Endothelial cell of umbilical vein (primary cell): ENCODE results near the gene WDR74. TPM values are rescaled to one million over a fixed set of nuclear protein-coding genes. Genes with fewer than 3 reads are reported as not detected.

Experiments used
- BruUV-seq: library from RNA; stranded (reverse); fragments of 400-500 nt; replicated peaks from 2 replicates; lab custom pipeline; 2021; lab: Mats Ljungman, UMichigan
- CTCF ChIA-PET: fragments of 300-600, 350-600 bp; sonication (Branson Sonifier 250); formaldehyde crosslinking; loops from one replicate; lab custom pipeline; 2021; ENCODE audit warnings: antibody characterized with exemption, inconsistent platforms; lab: Charles Lee
- POLR2A ChIA-PET: fragments of 300-600, 350-600 bp; sonication (Branson Sonifier 250); formaldehyde crosslinking; loops from one replicate; lab custom pipeline; 2021; ENCODE audit warnings: antibody characterized with exemption, inconsistent platforms; lab: Charles Lee
- DNase-seq: peaks from one replicate; pipeline ENCODE4 v3.0.0-alpha.2; 2011; ENCODE audit warnings: low read depth, low spot score
- FAIRE-seq: peaks from 2 replicates; lab custom pipeline; 2011; peaks lifted over from hg19 to GRCh38; lab: Jason Lieb, UNC
- H2AFZ ChIP-seq: 2 replicates; pipeline ENCODE4 v1.6.0; 2012; ENCODE audit warnings: low read depth, low read length, control low read depth, inconsistent platforms
- H3K27ac ChIP-seq: 2 replicates; pipeline ENCODE4 v1.5.1; 2011; ENCODE audit warnings: low read depth, mild to moderate bottlenecking, control low read depth, low read length, moderate library complexity; ENCODE audit not compliant: insufficient read depth
- H3K27me3 ChIP-seq, 2 experiments: 2 replicates each; pipeline versions ENCODE4 v1.6.0 to v1.6.1; 2011; ENCODE audit warnings: low read length in 2 of 2, mixed read lengths in 1 of 2; ENCODE audit not compliant: control insufficient read depth in 2 of 2, insufficient read depth in 2 of 2
- H3K36me3 ChIP-seq, 2 experiments: 2 replicates in 1 of 2; 3 replicates in 1 of 2; pipeline ENCODE4 v1.5.1; 2011; ENCODE audit warnings: low read length in 2 of 2, mild to moderate bottlenecking in 1 of 2, moderate library complexity in 1 of 2; ENCODE audit not compliant: control insufficient read depth in 2 of 2, insufficient read depth in 2 of 2; ENCODE audit errors: extremely low read depth in 1 of 2
- H3K4me1 ChIP-seq: 3 replicates; pipeline ENCODE4 v1.5.1; 2011; ENCODE audit warnings: mild to moderate bottlenecking, low read length; ENCODE audit not compliant: control insufficient read depth, insufficient read depth; ENCODE audit errors: extremely low read depth
- H3K4me2 ChIP-seq: 2 replicates; pipeline ENCODE4 v1.6.1; 2011; ENCODE audit warnings: low read length, control low read depth, mixed read lengths; ENCODE audit not compliant: insufficient read depth
- H3K4me3 ChIP-seq, 3 experiments: fragments of 200-600 bp in 1 of 3; sonication (generic), shearing (Covaris generic) in 1 of 3; replicated peaks in 1 of 3; 2 replicates each; pipeline ENCODE4 v1.5.1; 2011 to 2016; ENCODE audit warnings: control low read depth in 3 of 3, low read length in 3 of 3, mild to moderate bottlenecking in 2 of 3, inconsistent platforms in 1 of 3, low read depth in 1 of 3, moderate library complexity in 1 of 3; ENCODE audit not compliant: insufficient read depth in 1 of 3
- H3K79me2 ChIP-seq: 2 replicates; pipeline ENCODE4 v1.6.0; 2012; ENCODE audit warnings: low read length, inconsistent platforms; ENCODE audit not compliant: control insufficient read depth, insufficient read depth
- H3K9ac ChIP-seq: replicated peaks from 2 replicates; pipeline ENCODE3; 2011; ENCODE audit warnings: low read length, control low read depth; ENCODE audit not compliant: insufficient read depth; ENCODE audit errors: extremely low read depth
- H3K9me1 ChIP-seq: replicated peaks from 3 replicates; pipeline ENCODE4 v1.6.0; 2011; ENCODE audit warnings: mild to moderate bottlenecking, low read length; ENCODE audit not compliant: control insufficient read depth, insufficient read depth; ENCODE audit errors: extremely low read depth
- H3K9me3 ChIP-seq: replicated peaks from 2 replicates; pipeline ENCODE4 v1.5.1; 2012; ENCODE audit warnings: low read length, inconsistent platforms; ENCODE audit not compliant: control insufficient read depth, insufficient read depth
- H4K20me1 ChIP-seq: replicated peaks from 2 replicates; pipeline ENCODE3; 2011; ENCODE audit warnings: mild to moderate bottlenecking, low read length; ENCODE audit not compliant: control insufficient read depth, insufficient read depth; ENCODE audit errors: extremely low read depth
- FOS ChIP-seq: IDR thresholded peaks from 2 replicates; pipeline ENCODE4 v1.6.1; 2011; ENCODE audit warnings: mild to moderate bottlenecking, low read length, moderate library complexity, borderline replicate concordance; ENCODE audit not compliant: insufficient read depth
- GATA2 ChIP-seq: IDR thresholded peaks from 2 replicates; pipeline ENCODE4 v1.7.0; 2011; ENCODE audit warnings: low read depth, mild to moderate bottlenecking, moderate library complexity, mixed read lengths, low read length; ENCODE audit not compliant: insufficient read length, insufficient read depth
- JUN ChIP-seq: IDR thresholded peaks from 2 replicates; pipeline ENCODE4 v1.6.1; 2011; ENCODE audit warnings: borderline replicate concordance, low read depth; ENCODE audit not compliant: insufficient read length, insufficient read depth
- POLR2A ChIP-seq: IDR thresholded peaks from 2 replicates; pipeline ENCODE4 v1.6.1; 2012; ENCODE audit warnings: low read depth, mild to moderate bottlenecking, control low read depth, low read length
- POLR2AphosphoS5 ChIP-seq: IDR thresholded peaks from 2 replicates; pipeline ENCODE4 v1.6.1; 2012; ENCODE audit warnings: low read depth, mild to moderate bottlenecking, control low read depth, low read length, moderate library complexity; ENCODE audit not compliant: insufficient read depth
- dilution Hi-C: fragments of 300-500 bp; cut with MboI; formaldehyde crosslinking; loops from one replicate; pipeline ENCODE4 v1.15.0; 2019; ENCODE audit warnings: low sequenced_read_pairs; ENCODE audit not compliant: extremely low pct_ligation_motif_present
- intact Hi-C: fragments of 100-400 bp; cut with micrococcal nuclease; formaldehyde crosslinking; loops from one replicate; pipeline ENCODE4 v1.10.0; 2022
- polyA plus RNA-seq, 4 experiments: library from polyadenylated mRNA; depleted of rRNA in 3 of 4; stranded (reverse) in 3 of 4; unstranded in 1 of 4; fragments of >200 nt; gene quantifications; 2 replicates each; pipeline versions ENCODE4 v1.2.1 to v1.2.3, GENCODE V29; 2011 to 2012; ENCODE audit warnings: missing spikeins in 1 of 4
- total RNA-seq: library from RNA; stranded (reverse); gene quantifications from 2 replicates; pipeline ENCODE4 v1.2.3, GENCODE V29; 2021

Gene WDR74
- total and polyA plus RNA-seq, 2 donors (not counting 3 experiments of a cell fraction or from before 2014, with no cell fraction given), result 44.7 to 51.7 TPM

GRCh38 chr11:62850911-62851806 is 11.8 kb upstream of the WDR74 start:
- Histone ChIP-seq H3K9me1 (no peaks in the 10 kb centered on the region), H3K9me3 (no peaks in the 10 kb centered on the region), H3K36me3 (peaks cover 12 to 29% of the 10 kb centered on the region in 2 experiments), H3K27ac (no peak overlapping the region), H2AFZ (no peak overlapping the region), H3K4me2 (no peak overlapping the region), H3K4me1 (peaks cover 18% of the 10 kb centered on the region), H3K79me2 (peaks cover 31% of the 10 kb centered on the region), H4K20me1 (peaks cover 10% of the 10 kb centered on the region), H3K9ac (no peak overlapping the region), H3K27me3 (no peaks in the 10 kb centered on the region), H3K4me3 (no peak overlapping the region)
- ChIA-PET CTCF (interaction anchor here (0.8 to 1.8 kb wide), 6 partner anchors 12 to 65 kb away, joined by 3 to 5 read pairs (median 4); partner anchors contain the start of gene SLC3A2), POLR2A (interaction anchor here (0.6 to 9.3 kb wide), 3 partner anchors 11 to 181 kb away, joined by 3 to 186 read pairs (median 4); partner anchors contain the start of gene WDR74)
- intact Hi-C loops (no loop called here), dilution Hi-C loops (no loop called here)
- BruUV-seq, result no TSS peak
- no peak for TF ChIP-seq JUN
- TF ChIP-seq POLR2AphosphoS5, result peak; percentile 86
- TF ChIP-seq POLR2A, result peak; percentile 87
- FAIRE-seq, result peak; percentile 18
- no peak for DNase-seq

DNA sequence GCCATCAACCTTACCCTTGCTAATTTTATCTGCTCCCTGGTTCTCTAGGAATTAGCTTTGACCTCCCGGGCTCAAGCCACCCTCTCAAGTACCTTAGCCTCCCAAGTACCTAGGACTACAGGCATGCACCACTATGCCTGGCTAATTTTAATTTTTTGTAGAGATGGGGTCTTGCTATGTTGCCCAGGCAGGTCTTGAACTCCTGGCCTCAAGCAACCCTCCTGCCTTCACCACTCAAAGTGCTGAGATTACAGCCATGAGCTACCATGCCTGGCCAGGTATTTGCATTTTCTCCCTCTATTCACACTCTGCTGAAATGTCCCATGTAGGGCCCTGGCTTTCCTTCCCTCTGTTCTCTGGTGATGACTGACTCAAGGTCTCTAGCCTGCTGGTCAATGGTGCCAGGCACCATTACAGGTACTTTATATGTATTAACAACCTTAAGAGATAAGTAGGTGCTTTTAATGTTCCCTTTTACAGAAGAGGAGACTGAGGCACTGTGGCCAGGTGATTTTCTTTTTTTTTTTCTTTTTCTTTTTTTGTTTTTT is 8.5 kb upstream of the WDR74 start:
- no peaks in the 10 kb centered on the region for H3K9me3 ChIP-seq
- CTCF ChIA-PET, result no interaction called here
- no peak overlapping the region for H3K4me2 ChIP-seq
- DNase-seq (no peak), FAIRE-seq (no peak)
- no peak overlapping the region for H3K27ac ChIP-seq
- H3K4me1 ChIP-seq, result peaks cover 1% of the 10 kb centered on the region
- H3K9me1 ChIP-seq, result no peaks in the 10 kb centered on the region
- H3K4me3 ChIP-seq, result no peak overlapping the region
- no peak for TF ChIP-seq FOS
- no peak for TF ChIP-seq GATA2
- H3K27me3 ChIP-seq, result no peaks in the 10 kb centered on the region
- no peak overlapping the region for H2AFZ ChIP-seq
- H3K36me3 ChIP-seq, result peaks cover 6 to 9% of the 10 kb centered on the region in 2 experiments
- dilution Hi-C loops (no loop called here), intact Hi-C loops (no loop called here)
- no TSS peak for BruUV-seq
- POLR2A ChIA-PET, result no interaction called here
- H4K20me1 ChIP-seq, result no peaks in the 10 kb centered on the region
- no peak overlapping the region for H3K9ac ChIP-seq
- H3K79me2 ChIP-seq, result peaks cover 1% of the 10 kb centered on the region
